Measurements from ENCODE around the gene NBAS. TPM values are rescaled to one million over a fixed set of nuclear protein-coding genes. Genes with fewer than 3 reads are reported as not detected.

NBAS gene
- total RNA-seq, 4 donors from 2014 or later, result 27.3 to 43.6 (median 28.4) TPM

DNA sequence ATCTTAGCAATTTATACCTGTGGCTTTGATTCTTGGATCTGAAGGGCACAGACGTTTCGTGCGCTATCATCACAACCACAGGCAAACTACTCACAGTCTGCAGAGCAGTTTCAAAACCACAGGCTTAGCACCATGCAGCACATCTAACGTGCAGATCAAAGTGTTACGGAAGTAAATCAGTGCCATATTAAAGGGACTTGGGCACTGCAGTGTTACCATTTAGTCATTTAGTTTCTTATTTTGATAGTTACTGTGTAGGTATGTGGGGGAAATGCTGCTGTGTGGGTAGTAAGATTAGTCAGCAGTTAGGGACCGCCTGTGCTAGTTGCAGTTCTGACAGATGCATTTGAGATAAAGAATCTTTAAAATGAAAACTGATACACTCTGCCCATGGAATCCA lies 384.0 kb downstream of the NBAS start:
- TF ChIP-seq POLR2A (IDR thresholded peaks at IDR 0.05), result no peak
- TF ChIP-seq, protein P1, sequence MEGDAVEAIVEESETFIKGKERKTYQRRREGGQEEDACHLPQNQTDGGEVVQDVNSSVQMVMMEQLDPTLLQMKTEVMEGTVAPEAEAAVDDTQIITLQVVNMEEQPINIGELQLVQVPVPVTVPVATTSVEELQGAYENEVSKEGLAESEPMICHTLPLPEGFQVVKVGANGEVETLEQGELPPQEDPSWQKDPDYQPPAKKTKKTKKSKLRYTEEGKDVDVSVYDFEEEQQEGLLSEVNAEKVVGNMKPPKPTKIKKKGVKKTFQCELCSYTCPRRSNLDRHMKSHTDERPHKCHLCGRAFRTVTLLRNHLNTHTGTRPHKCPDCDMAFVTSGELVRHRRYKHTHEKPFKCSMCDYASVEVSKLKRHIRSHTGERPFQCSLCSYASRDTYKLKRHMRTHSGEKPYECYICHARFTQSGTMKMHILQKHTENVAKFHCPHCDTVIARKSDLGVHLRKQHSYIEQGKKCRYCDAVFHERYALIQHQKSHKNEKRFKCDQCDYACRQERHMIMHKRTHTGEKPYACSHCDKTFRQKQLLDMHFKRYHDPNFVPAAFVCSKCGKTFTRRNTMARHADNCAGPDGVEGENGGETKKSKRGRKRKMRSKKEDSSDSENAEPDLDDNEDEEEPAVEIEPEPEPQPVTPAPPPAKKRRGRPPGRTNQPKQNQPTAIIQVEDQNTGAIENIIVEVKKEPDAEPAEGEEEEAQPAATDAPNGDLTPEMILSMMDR (IDR thresholded peaks at IDR 0.05 in 4 of 5, conservative IDR thresholded peaks at IDR 0.05 in 1 of 5), result no peak
- Histone ChIP-seq H3K4me1 (no peaks in the 10 kb centered on the region), H3K36me3 (peaks cover 0 to 10% of the 10 kb centered on the region in 2 donors), H3K4me3 (no peak overlapping the region), H3K27ac (no peak overlapping the region), H3K9me3 (no peaks in the 10 kb centered on the region), H3K27me3 (no peaks in the 10 kb centered on the region)
- DNase-seq, result no peak
- no peak for ATAC-seq
- intact Hi-C loops (cut with DNase I; ENCODE audit: low total_unique reads), result no loop called here
- in situ Hi-C loops (cut with MboI; ENCODE audit: low sequenced_read_pairs in 4 of 4), result no loop called here

DNA sequence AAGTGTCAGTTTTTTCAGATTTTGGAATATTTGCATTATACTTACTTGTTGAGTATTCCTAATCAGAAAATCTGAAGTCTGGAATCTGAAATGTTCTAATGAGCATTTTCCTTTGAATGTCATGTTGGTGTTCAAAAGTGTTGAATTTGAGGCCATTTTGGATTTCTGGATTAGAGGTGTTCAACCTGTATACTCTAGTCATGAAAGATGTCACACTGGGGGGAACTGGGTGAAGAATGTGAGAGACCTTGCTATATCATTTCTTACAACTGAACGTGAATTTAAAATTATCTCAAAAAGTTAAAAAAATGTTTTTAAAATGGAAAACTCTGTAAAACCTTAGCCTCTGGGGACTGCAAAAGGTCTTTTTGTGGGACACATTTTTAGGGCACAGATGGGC lies 384.5 kb downstream of the NBAS start:
- Histone ChIP-seq H3K27me3 (no peaks in the 10 kb centered on the region), H3K9me3 (no peaks in the 10 kb centered on the region), H3K4me3 (no peak overlapping the region), H3K27ac (no peak overlapping the region), H3K36me3 (peaks cover 0 to 10% of the 10 kb centered on the region in 2 donors), H3K4me1 (no peaks in the 10 kb centered on the region)
- intact Hi-C loops (cut with DNase I; ENCODE audit: low total_unique reads) (no loop called here), in situ Hi-C loops (cut with MboI; ENCODE audit: low sequenced_read_pairs in 4 of 4) (no loop called here)
- ATAC-seq (no peak), DNase-seq (no peak)
- TF ChIP-seq POLR2A (IDR thresholded peaks at IDR 0.05), result no peak
- TF ChIP-seq, protein P1 (IDR thresholded peaks at IDR 0.05 in 4 of 5, conservative IDR thresholded peaks at IDR 0.05 in 1 of 5), result no peak

DNA sequence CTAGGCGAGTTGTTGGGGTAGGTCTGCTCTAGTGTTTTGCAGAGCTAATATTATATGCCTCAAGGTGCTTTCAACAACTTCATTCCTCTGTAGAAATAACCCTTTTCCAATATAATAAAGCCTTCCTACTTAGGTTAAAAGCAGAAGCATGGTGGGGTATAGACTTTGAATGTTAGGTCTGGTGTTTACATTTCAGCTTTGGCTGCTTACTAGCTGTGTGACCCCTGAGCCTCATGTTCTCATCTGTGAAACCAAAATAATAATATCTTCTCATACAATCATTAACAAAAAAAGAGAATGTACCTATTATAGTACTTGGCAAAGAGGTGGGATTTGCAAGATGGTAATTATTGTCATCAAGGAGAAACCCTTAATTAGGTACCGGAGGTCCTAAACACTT lies 386.6 kb downstream of the NBAS start:
- H3K9me3 ChIP-seq, result no peaks in the 10 kb centered on the region
- no peaks in the 10 kb centered on the region for H3K27me3 ChIP-seq
- peaks cover 0 to 10% of the 10 kb centered on the region in 2 donors for H3K36me3 ChIP-seq
- in situ Hi-C loops (cut with MboI; ENCODE audit: low sequenced_read_pairs in 4 of 4) (no loop called here), intact Hi-C loops (cut with DNase I; ENCODE audit: low total_unique reads) (no loop called here)
- no peak for ATAC-seq
- TF ChIP-seq POLR2A (IDR thresholded peaks at IDR 0.05), result no peak
- TF ChIP-seq, protein P1 (IDR thresholded peaks at IDR 0.05 in 4 of 5, conservative IDR thresholded peaks at IDR 0.05 in 1 of 5), result no peak
- H3K4me1 ChIP-seq, result no peaks in the 10 kb centered on the region
- DNase-seq, result no peak
- H3K4me3 ChIP-seq, result no peak overlapping the region
- no peak overlapping the region for H3K27ac ChIP-seq

DNA sequence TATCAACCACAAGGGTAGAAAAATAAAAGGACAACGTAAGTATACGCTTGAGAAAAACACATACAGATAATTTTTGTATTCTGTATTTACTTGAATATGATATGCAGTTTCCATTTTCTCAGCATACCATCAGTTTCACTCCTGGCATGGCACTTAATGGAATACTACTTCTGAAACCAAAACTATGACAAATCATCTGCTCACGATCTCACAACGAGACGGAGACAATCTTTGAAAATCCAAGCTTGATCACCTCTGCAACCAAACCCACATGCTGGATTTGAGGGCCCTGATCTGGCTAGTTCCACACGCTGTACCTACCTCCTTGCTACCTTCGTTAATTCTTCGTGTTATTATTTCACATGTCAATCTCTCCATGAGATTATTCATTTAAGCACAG lies 387.6 kb downstream of the NBAS start:
- Histone ChIP-seq H3K27ac (no peak overlapping the region), H3K36me3 (peaks cover 0 to 6% of the 10 kb centered on the region in 2 donors), H3K4me3 (no peak overlapping the region), H3K4me1 (no peaks in the 10 kb centered on the region), H3K9me3 (no peaks in the 10 kb centered on the region), H3K27me3 (no peaks in the 10 kb centered on the region)
- in situ Hi-C loops (cut with MboI; ENCODE audit: low sequenced_read_pairs in 4 of 4), result no loop called here
- no peak for DNase-seq
- intact Hi-C loops (cut with DNase I; ENCODE audit: low total_unique reads), result no loop called here
- no peak for ATAC-seq
- no peak for TF ChIP-seq POLR2A (IDR thresholded peaks at IDR 0.05)
- TF ChIP-seq, protein P1 (IDR thresholded peaks at IDR 0.05 in 4 of 5, conservative IDR thresholded peaks at IDR 0.05 in 1 of 5), result no peak

DNA sequence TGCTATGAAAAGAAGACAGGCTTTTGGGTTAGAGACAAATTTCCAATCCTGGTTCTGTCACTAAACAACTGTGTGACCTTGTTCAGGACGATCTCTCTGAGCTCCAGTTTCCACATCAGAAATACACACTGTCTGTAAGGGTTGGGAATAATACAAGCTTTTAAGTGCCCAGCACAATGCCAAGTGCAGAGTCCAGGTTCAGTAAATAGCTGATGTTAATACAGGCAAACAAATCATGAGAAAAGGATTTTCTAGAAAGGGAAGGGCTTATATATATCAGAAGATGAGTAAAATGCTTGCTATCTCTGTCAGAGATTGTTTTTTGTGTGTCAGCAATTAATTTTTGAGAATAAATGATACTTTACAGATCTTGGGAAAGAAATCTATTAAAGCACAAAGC lies 388.3 kb downstream of the NBAS start:
- Histone ChIP-seq H3K36me3 (no peaks in the 10 kb centered on the region), H3K4me1 (no peaks in the 10 kb centered on the region), H3K4me3 (no peak overlapping the region), H3K9me3 (no peaks in the 10 kb centered on the region), H3K27me3 (no peaks in the 10 kb centered on the region), H3K27ac (no peak overlapping the region)
- DNase-seq, result no peak
- no peak for ATAC-seq
- in situ Hi-C loops (cut with MboI; ENCODE audit: low sequenced_read_pairs in 4 of 4), result no loop called here
- TF ChIP-seq POLR2A (IDR thresholded peaks at IDR 0.05), result no peak
- TF ChIP-seq, protein P1 (IDR thresholded peaks at IDR 0.05 in 4 of 5, conservative IDR thresholded peaks at IDR 0.05 in 1 of 5), result no peak
- intact Hi-C loops (cut with DNase I; ENCODE audit: low total_unique reads), result no loop called here
